Thoracic aorta (tissue), 2 donors: Measurements from ENCODE around the gene ACKR3. TPM values are rescaled to one million over a fixed set of nuclear protein-coding genes. Genes with fewer than 3 reads are reported as not detected.

ENCODE experiments used
- ATAC-seq: fragments of 150-250 bp; one replicate; pipeline ENCODE4 v1.8.0; 2017; ENCODE audit warnings: low read depth; ENCODE audit not compliant: insufficient number of reproducible peaks, low FRiP score
- DNase-seq: peaks from one replicate; pipeline ENCODE4 v3.0.0-alpha.2; 2020; ENCODE audit warnings: low spot score
- H3K27ac ChIP-seq, 2 donors: fragments of 200-600 bp; sonication (generic); 1 replicate in 1 of 2; 2 replicates in 1 of 2; pipeline ENCODE4 v1.5.1; 2016; ENCODE audit warnings: mild to moderate bottlenecking in 2 of 2, moderate library complexity in 2 of 2
- H3K27me3 ChIP-seq: fragments of 200-600 bp; sonication (generic); replicated peaks from 2 replicates; pipeline ENCODE4 v1.6.0; 2016; ENCODE audit warnings: mild to moderate bottlenecking; ENCODE audit not compliant: insufficient read depth
- H3K36me3 ChIP-seq: fragments of 200-600 bp; sonication (generic); one replicate; pipeline ENCODE4 v1.5.1; 2016
- H3K4me1 ChIP-seq, 2 donors: fragments of 200-600 bp; sonication (generic); 1 replicate in 1 of 2; 2 replicates in 1 of 2; pipeline versions ENCODE4 v1.5.1 to v1.6.0; 2016; ENCODE audit warnings: low read depth in 2 of 2, mild to moderate bottlenecking in 1 of 2; ENCODE audit not compliant: control insufficient read depth in 1 of 2
- H3K4me3 ChIP-seq: fragments of 200-600 bp; sonication (generic); 2 replicates; pipeline ENCODE4 v1.5.1; 2016; ENCODE audit warnings: mild to moderate bottlenecking
- H3K9me3 ChIP-seq: fragments of 200-600 bp; sonication (generic); 2 replicates; pipeline ENCODE4 v1.5.1; 2016
- CTCF ChIP-seq: fragments of 200-600 bp; sonication (generic); IDR thresholded peaks from one replicate; pipeline ENCODE4 v1.5.1; 2019; ENCODE audit warnings: antibody characterized with exemption
- total RNA-seq, 2 donors: library from RNA; depleted of rRNA; stranded (reverse); fragments of >200 nt; gene quantifications; one replicate each; pipeline versions ENCODE4 v1.1.0 to v1.2.3, GENCODE V29; 2016

ACKR3 gene
- total RNA-seq, 2 donors from 2014 or later = 68.8 to 68.9 TPM

DNA sequence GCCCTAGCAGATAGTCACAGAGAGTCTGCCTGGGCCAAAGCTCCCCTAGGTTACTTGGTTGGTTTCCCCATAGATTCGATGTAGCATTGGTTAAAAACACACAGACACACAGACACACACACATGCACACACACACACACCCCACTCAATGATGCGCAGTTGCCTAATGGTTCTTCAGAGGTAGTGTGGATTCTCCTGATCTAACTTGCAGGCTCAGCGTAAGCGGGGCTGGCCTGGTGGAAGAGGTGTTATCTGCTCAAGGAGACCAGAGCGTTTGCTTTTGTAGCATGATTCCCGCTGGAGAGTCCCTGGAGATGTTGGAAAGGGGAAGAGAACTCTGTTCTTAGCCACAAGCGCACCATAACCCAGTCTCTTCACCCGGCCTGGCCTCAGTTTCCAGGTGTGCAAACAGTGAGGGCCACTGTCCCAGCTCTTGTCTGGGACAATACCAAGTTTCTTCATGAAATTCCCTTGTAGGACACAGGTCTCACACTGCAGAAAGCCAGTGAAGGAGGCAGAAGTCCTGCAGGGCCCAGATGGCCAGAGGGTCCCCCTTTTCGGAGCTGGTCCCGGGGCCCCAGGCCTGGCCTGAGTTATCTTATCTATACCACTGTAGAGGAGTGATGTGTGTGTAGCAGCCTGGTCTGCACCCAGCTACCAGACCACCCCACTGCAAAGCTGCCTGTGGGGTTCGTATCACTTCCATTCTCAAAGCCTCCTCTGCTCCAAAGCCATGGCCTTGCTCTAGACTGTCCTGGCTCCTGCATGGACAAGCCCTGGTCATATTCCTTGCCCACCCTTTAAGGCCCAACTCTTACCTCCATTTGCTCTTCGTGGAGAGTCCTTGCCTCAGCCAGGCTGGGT, 3.7 kb downstream of the ACKR3 start:
- no peaks in the 10 kb centered on the region for H3K27me3 ChIP-seq
- no peaks in the 10 kb centered on the region for H3K36me3 ChIP-seq
- no peaks in the 10 kb centered on the region for H3K9me3 ChIP-seq
- H3K27ac ChIP-seq = no peak overlapping the region
- peaks cover 30 to 81% of the 10 kb centered on the region in 2 donors for H3K4me1 ChIP-seq
- no peak for TF ChIP-seq CTCF
- DNase-seq = no peak
- ATAC-seq = no peak
- peak overlapping the region; percentile 75 for H3K4me3 ChIP-seq

DNA sequence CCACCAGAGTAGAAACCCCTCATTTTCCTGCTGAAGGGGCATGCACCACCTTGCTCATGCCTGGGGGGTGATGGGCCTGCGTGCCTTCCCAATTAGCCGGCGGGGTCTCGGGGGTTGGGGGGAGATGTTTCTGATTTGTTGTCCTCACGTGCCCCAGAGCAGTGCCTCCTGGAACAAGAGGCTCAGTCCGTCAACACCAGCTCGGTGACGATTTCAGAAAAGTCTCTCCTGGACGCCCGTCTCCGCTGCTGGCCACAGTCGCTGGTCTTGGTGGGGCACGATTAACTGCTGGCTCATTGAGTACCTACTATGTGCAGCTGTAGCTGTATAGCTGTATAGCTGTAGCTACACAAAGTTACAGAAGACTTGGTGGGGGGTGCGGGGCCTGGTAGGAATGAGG, 4.4 kb downstream of the ACKR3 start:
- Histone ChIP-seq H3K36me3 (no peaks in the 10 kb centered on the region), H3K9me3 (no peaks in the 10 kb centered on the region), H3K4me3 (peak overlapping the region; percentile 5), H3K27me3 (no peaks in the 10 kb centered on the region), H3K4me1 (peaks cover 28 to 83% of the 10 kb centered on the region in 2 donors), H3K27ac (no peak overlapping the region)
- ATAC-seq (no peak), DNase-seq (no peak)
- TF ChIP-seq CTCF = no peak

- Histone ChIP-seq H3K27ac (no peak overlapping the region), H3K36me3 (no peaks in the 10 kb centered on the region), H3K4me1 (peaks cover 30 to 83% of the 10 kb centered on the region in 2 donors), H3K4me3 (peak overlapping the region; percentile 9), H3K27me3 (no peaks in the 10 kb centered on the region), H3K9me3 (no peaks in the 10 kb centered on the region)
- TF ChIP-seq CTCF = no peak
- DNase-seq (no peak), ATAC-seq (no peak)
Measured at GRCh38 chr2:236574424-236575145, 5.0 kb downstream of the ACKR3 start.

GRCh38 chr2:236575510-236575909, 5.9 kb downstream of the ACKR3 start:
- Histone ChIP-seq H3K36me3 (peaks cover 1% of the 10 kb centered on the region), H3K4me3 (no peak overlapping the region), H3K9me3 (no peaks in the 10 kb centered on the region), H3K27me3 (no peaks in the 10 kb centered on the region), H3K4me1 (peaks cover 30 to 92% of the 10 kb centered on the region in 2 donors), H3K27ac (no peak overlapping the region)
- DNase-seq (no peak), ATAC-seq (no peak)
- no peak for TF ChIP-seq CTCF

DNA sequence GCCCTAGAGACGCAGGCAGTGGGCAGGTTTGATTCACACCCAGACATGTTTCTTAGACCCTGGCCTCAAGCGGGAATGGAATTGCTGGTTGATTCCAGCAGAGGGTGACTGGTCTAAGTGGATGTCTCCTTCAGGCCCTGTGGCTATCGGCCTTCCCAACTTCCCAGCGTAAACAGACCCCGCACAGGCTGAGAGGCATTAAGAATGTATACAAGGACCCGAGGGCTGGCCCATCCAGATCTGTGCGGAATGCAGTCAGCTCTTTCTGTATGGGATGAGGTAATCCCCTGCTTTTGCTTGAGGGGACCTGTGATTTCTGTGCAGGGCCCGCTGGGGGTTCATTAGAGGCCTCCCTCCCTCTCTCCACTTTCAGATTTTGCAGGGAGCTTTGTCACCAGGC, 6.5 kb downstream of the ACKR3 start:
- ATAC-seq (no peak), DNase-seq (no peak)
- no peak for TF ChIP-seq CTCF
- H3K36me3 ChIP-seq = peaks cover 7% of the 10 kb centered on the region
- no peak overlapping the region for H3K4me3 ChIP-seq
- H3K9me3 ChIP-seq = no peaks in the 10 kb centered on the region
- H3K27me3 ChIP-seq = no peaks in the 10 kb centered on the region
- H3K4me1 ChIP-seq = peaks cover 27 to 86% of the 10 kb centered on the region in 2 donors
- peak overlapping the region in 1 of 2 donors; percentile 48 for H3K27ac ChIP-seq
